GM19239 (cell line): ENCODE data around the gene PGA5.
"Not testable (repeated sequence)": the region's sequence is repeated elsewhere in the genome, so short reads cannot be mapped to it uniquely, and the experiment has no call there.

ENCODE experiments used
- DNase-seq: peaks from one replicate; pipeline ENCODE4 v3.0.0; 2011; ENCODE audit warnings: low spot score; ENCODE audit not compliant: insufficient read length
- FAIRE-seq: peaks from 2 replicates; lab custom pipeline; 2011; peaks lifted over from hg19 to GRCh38; lab: Jason Lieb, UNC

The PGA5 gene

GRCh38 chr11:61240875-61241274 lies at the start of gene PGA5:
Gene PGA5, plus strand, starts transcription at chr11:61241175. Its CDS starts 52 bp downstream, at chr11:61241227.
- DNase-seq, FAIRE-seq: not testable (repeated sequence)

GRCh38 chr11:61193596-61193995 lies 47.4 kb upstream of the PGA5 start:
- no peak for FAIRE-seq
- no peak for DNase-seq

GRCh38 chr11:61194169-61194671 lies 46.8 kb upstream of the PGA5 start:
- no peak for DNase-seq
- no peak for FAIRE-seq

- no peak for DNase-seq
- no peak for FAIRE-seq
Observed at GRCh38 chr11:61194981-61195695, 45.8 kb upstream of the PGA5 start.

- no peak for FAIRE-seq
- DNase-seq, result no peak
Observed at GRCh38 chr11:61195719-61196118, 45.3 kb upstream of the PGA5 start.

- DNase-seq, result no peak
- FAIRE-seq, result no peak
Observed at GRCh38 chr11:61198361-61198760, 42.6 kb upstream of the PGA5 start.

- DNase-seq, result no peak
- FAIRE-seq, result no peak
Observed at GRCh38 chr11:61198948-61199523, 41.9 kb upstream of the PGA5 start.

- FAIRE-seq (no peak), DNase-seq (no peak)
Observed at GRCh38 chr11:61201476-61201875, 39.5 kb upstream of the PGA5 start.

- FAIRE-seq, DNase-seq: not testable (repeated sequence)
Observed at GRCh38 chr11:61202950-61203746, 37.8 kb upstream of the PGA5 start, which contains the start of gene PGA3. Gene PGA3, plus strand, starts transcription at chr11:61203515. Its CDS starts 50 bp downstream, at chr11:61203565.

- not testable (repeated sequence) for DNase-seq, FAIRE-seq
Observed at GRCh38 chr11:61203873-61204272, 37.1 kb upstream of the PGA5 start.

GRCh38 chr11:61204502-61205059 lies 36.4 kb upstream of the PGA5 start:
- DNase-seq, result not testable (repeated sequence)

GRCh38 chr11:61207636-61208310 lies 33.2 kb upstream of the PGA5 start:
- FAIRE-seq, result not testable (repeated sequence)

More at GRCh38 chr11:61204502-61205059, 36.4 kb upstream of the PGA5 start:
- not testable (repeated sequence) for FAIRE-seq

GRCh38 chr11:61210629-61211028 lies 30.3 kb upstream of the PGA5 start:
- FAIRE-seq, DNase-seq: not testable (repeated sequence)

More at GRCh38 chr11:61207636-61208310, 33.2 kb upstream of the PGA5 start:
- not testable (repeated sequence) for DNase-seq

GRCh38 chr11:61211327-61211952 lies 29.5 kb upstream of the PGA5 start:
- DNase-seq, result not testable (repeated sequence)

GRCh38 chr11:61212202-61212601 lies 28.8 kb upstream of the PGA5 start:
- DNase-seq, FAIRE-seq: not testable (repeated sequence)

More at GRCh38 chr11:61211327-61211952, 29.5 kb upstream of the PGA5 start:
- FAIRE-seq, result not testable (repeated sequence)

GRCh38 chr11:61213711-61214324 lies 27.2 kb upstream of the PGA5 start:
- not testable (repeated sequence) for FAIRE-seq, DNase-seq

- peak; percentile 35 for FAIRE-seq
- not testable (repeated sequence) for DNase-seq
Observed at GRCh38 chr11:61218306-61218705, 22.7 kb upstream of the PGA5 start.

GRCh38 chr11:61219016-61219415 lies 22.0 kb upstream of the PGA5 start:
- not testable (repeated sequence) for DNase-seq, FAIRE-seq
